SKM-1 treated with dmso at 0.1 percent for 144 hours (cell line): Measurements from ENCODE around the gene CTNNA3.

Experiments
- DNase-seq: peaks from one replicate; lab custom pipeline; 2025; ENCODE audit not compliant: unreplicated experiment; lab: John Stamatoyannopoulos, UW

Gene CTNNA3

DNA sequence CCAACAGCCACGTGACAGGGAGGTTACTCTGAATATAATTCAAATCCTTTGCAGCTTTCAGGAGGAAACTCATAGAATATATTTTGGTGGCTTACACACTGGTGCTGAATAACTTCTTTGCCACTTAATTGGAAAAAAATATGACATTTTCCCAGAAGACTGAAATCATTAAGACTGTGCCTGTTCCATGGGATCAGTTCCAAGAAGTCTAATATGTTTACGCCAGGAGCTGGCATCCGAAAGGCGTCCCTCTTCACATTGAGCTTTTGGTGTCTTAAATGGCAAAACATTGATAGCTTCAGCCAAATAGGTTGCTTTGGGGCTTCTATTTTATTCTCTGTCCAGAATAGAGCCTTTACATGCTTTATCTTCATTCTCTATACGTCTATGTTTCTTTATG is 1687.8 kb downstream of the CTNNA3 start:
- no peak for DNase-seq

DNA sequence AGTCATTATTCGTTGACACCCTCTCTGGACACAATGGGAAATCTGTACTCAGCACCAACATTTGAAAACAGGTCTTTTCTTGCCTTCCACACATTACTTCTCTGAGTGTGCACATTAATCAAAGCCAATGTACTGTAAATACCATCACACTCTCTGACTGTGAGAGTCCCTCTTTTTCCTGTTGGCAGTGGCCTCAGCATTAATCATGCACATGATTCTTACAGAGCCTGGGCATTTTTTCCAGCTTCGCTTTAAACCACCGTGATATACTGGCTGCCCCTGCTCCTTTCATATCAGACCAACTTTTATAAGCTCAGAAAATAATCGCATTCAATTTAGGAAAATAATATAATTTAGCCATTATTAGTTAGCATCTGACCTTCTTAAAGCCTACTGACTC is 1689.6 kb downstream of the CTNNA3 start:
- DNase-seq: no peak

DNA sequence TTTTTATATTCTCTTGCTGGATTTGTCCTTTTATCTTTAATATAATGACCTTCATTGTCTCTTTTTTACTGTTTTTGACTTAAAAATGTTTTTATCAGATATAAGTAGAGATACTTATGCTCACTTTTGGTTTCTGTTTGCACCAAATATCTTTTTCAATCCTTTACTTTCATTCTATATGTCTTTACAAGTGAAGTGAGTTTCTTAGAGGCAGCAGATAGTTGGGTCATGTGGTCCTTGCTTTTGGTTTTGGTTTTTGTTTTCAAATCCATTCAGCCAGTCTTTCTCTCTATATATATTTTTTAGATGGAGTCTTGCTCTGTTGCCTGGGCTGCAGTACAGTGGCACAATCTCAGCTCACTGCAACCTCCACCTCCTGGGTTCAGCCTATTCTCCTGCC is 1702.5 kb downstream of the CTNNA3 start:
- DNase-seq: no peak

DNA sequence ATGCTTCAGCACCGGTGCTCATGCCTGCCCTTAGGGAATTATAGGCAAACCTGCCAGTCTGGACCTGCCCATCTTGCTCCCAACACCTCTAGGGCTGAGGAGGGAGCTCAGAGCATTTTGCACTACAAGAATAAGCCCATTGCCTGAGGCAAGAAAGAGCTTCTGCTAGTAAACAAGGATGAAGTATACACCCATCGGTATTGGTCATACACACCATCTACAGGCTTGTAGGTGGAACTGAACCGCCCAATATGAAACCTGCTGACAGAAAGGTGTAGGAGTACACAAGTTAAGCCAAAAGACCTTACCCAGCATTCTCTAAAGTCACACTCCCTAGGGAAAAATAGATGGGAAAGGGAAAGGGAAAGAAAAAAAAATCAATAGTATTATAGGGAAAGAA is 1727.1 kb downstream of the CTNNA3 start:
- no peak for DNase-seq

DNA sequence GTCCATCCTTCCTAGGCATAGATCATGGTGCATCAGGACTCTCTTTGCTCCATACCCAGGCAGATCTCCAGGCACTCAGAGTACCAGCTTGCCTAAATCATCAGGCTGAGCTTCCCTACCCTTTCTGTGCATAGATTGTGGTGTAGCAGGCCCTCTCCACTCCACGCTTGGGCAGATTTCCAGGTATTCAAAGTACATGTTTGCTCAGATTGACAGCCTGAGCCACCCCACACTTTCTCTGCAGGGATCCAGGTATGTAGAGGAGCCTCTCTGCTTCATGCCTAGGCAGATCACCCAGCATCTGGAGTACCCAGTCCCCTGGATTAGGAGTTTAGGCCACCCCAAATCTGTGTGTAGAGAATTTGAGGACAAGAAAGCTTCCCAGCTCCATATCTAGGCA is 1727.6 kb downstream of the CTNNA3 start:
- no peak for DNase-seq

DNA sequence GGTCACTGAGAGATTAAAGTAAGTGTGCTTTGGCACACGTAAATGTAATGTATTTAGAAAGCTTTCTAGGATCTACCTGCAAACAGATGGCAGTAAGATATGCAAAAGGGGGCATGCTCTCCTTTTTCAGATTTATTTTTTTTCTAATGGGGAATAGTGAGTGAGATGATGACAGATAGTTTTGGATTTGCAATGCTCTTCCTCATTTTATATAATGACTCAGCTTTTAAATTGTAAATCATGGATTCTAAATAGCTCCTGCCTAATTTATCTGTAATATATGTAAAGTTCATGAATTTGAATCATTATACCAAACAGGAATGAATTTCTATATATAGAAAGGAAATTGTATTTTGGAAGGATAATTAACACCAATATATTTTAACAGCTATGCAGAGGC is 1731.8 kb downstream of the CTNNA3 start:
- no peak for DNase-seq

DNA sequence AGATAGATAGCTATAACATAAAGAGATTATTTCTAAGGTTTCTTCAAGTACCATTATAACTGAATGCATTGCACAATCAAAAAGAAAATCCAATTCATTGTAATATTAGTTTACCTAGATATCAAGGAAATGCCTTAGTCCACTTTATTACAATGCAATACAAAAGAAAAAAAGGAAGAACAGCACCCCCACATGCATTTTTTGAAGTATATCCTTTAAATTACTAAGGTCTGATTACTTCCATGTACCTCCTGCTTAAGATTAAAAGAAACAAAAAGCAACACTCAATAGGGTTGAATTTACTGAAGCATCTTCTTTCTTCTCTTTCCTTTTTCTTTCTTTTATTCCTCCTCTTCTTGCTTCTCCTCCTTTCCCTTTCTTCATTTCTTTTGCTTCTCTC is 1743.9 kb downstream of the CTNNA3 start:
- no peak for DNase-seq

DNA sequence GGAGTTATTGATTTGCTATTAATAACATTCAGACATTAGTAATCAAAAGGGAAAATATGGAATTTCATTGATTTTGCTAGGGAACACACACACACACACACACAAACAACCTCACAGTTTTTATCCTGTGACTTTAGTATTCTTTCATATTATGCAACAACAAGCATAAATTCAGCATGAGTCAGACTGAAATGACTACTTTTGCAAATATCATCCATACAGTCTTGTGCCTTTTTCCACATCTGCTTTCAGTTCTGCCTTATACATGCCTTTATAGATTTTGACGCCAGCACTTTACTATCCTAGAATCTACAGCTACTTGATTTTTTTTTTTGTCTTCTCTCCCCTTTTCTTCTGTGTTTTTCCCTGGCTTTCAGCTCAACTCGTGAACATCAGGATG is 1745.9 kb downstream of the CTNNA3 start:
- DNase-seq: no peak

DNA sequence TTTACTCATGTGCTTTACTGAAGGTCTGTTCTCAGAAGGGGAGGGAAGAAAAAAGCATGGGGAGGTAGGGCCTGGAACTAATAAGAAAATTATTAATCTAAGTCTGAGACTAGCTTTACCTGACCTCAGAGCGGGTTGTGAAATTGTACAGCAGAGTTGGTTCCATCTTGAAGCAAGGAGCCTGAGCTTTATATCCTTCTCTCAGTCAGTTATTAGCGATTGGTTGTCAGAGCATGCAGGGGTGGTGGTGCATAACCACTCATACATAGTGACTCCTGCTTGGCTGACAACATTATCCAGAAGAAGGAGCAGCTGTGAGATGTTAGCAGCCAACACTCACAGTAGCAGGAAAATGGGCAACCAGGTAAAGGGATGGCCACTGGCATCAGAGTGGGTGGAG is 1746.5 kb downstream of the CTNNA3 start:
- no peak for DNase-seq

DNA sequence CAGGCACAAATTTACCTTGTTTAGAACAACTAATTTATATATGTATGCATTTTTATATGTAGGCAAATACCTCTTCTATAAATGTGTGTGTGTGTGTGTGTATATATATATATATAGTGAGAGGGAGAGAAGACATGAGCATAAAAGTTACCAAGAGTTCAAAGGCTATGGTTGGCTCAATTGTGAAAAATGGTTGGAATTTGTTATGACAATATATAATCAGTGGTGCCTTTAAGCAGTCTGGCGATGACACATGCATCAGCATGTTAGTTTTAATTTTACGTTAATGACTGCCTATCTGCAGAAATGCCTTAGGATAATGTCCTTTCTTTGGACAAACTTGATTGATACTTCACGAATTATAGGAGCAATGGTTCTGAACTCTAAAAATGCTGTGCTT is 1750.9 kb downstream of the CTNNA3 start:
- DNase-seq: no peak

DNA sequence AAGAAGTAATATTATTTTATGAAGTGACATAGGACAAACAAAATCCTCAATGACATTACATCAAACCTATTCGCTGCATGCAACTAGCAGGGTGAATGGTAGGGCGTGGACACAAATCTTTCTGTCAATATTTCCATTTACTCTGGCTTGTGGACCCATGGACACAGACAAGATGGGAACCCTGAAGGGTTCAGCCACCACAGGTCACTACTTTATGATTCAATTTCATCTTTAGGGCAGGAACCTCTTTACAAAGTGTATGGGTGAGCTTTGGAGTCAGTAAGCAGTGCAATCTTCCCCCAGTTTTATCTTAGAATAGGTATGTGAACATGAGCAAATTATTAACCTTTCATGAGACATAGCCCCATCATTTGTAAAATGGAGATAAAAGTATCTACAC is 1752.5 kb downstream of the CTNNA3 start:
- no peak for DNase-seq

DNA sequence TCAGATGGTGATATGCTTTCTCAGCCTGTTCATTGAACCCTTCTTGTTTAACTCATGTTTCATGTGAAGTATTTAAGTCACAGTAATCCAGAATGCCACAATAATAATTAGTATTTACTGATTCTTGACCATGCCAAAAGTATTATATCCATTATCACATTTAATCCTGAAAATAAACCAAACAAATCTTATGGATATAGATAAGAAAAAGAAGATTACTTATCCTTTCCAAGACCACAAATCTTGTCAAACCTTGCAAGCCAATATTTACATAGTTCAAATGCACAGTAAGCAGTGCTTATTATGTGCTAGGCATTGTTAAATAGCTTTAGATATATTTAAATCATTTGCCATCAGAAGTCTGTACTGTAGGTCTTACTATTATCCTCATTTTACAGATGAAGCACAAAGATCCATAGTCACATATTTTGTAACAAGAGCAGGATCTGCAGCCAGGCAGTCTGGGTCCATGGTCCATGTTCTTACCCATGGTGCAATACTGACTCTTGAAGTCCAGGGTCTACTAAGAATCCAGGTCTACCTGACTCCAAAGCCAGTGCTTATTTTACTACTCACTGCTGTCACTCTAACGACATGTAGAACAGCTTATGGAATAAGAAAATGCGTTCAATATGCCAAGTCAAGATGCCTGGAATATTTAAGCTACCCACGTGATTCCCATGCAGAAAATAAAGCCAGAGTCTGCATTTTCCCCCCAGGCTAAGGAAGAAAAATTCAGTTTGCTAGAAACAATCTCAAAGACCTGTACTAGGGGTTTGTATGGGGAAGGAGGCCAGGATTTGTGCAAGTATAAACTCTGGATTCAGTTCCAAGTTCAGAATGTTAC is 1755.0 kb downstream of the CTNNA3 start:
- DNase-seq: no peak

DNA sequence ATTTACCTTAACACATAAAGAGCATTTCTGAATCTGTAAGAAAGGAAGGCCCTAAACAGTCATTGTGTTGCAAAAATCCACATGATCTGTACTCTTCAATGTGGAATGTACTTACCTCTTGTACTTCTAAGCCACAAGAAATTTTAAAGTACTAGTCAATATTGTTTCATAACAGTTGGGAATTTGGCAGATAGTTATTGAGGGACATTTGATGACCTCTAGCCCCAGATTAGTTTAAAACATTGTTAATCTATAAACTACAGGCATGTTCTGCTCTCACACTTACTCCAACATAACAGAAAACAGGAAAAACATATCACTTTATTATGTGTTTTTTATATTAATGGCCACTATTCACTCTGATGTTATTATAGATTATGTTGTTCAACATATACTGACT is 1755.9 kb downstream of the CTNNA3 start:
- no peak for DNase-seq

DNA sequence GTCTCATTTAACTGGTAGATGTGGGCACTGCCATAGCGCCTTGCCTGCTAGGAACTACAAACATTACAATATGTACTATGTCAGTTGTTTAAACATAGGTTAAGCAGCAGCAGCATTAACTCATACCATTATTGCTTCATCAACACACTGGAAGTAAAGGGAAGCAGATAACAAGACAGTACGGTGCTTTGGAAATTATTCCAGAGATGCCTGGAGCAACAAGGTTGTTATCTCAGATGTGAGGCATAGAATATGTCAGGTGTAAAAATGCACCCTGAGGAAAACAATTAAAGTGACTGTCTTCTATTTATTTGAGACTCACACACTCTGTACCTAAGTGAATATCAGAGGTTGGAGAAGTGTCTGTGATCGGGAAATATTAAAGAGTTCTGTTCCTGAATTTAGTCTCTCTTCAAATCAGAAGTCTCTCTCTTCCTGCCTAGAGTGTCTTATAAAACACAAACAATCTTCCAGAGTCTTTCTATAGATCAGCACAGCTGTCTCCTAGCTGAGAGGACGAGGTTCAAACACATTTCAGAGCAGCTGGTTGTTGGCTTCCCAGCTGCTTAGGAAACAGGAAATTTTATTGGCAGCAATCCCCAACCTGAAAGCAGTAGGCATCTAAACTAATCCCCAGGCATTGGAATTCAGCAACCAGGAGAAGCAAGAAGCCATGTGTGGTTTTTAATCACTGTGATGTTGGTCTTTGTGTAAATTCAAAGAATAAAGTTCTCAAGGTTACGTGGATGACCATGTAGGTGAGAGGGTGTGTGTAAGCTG is 1764.5 kb downstream of the CTNNA3 start:
- DNase-seq: no peak

DNA sequence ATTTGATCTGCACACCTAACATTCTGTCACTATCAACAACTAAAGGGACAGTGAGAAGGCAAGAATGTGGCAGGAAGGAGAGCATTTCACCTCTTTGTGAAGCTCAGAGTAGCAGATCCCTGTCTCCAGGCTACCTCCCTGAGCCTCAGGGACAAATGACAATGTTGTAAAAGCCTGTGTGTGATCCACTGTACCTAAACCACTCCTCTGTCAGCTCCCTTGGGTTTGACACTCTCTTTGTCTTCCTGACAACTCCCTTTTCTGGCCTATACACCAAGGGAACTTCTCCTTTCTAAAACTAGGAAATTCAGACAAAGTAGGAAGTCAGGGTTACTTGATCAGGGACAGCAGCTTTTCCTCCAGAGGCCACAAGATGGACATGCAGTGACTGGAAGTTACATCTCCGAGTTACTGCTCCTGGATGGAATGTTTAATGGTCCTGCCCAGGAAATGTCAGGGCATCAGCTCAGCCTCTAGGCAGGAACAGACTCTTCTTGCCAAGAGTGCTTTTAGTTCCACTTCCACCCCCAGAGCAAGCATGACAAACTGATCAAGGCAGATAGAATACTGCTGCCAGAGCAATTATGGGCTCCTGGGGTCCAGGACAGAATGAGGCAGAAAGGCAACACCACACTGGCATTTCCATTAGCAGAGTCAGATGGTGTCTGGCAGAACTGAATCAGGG is 1784.7 kb downstream of the CTNNA3 start:
- DNase-seq: peak; percentile 60

DNA sequence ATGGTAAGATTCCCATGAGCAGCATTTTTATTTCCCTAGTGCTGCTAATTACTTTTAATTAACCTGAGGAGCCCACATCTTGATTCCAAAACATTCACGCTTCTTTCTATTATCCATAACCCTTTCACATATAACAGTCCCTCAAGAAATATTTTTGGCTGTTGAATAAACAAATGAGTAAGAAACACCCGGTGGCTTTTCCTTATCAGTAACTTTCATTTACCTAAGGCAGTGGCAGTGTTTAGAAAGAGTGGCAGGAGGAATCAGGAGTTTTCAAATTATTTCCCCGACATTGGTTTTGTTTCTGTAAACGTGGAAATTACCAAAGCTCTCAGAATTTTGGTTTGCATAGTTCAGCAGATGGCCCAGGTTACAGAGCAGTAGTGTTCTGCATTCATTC is 1785.8 kb downstream of the CTNNA3 start:
- DNase-seq: no peak

DNA sequence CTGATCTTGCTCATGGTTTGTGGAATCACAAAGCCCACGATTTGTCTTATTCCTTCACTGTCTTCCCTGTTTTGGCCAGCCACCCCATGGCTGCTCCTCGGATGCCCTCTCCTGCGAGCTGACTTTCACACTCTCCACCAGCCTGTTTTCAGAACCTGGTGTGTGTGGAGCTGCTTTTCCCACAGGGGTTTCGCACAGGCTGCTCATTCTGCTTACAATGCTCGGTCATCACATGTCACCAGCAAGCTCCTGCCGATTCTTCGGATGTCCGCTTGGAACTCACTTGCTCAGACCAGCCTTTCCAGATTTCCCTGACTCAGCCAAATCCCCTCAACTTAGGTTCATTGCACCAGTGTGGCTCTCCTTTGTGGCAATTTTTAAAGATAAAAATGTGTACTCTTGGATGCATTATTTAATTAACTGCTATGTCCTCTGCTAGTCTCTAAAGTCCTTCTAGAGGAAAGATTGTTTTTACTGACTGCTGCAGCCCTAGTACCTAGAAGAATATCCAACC is 1788.7 kb downstream of the CTNNA3 start:
- DNase-seq: no peak

DNA sequence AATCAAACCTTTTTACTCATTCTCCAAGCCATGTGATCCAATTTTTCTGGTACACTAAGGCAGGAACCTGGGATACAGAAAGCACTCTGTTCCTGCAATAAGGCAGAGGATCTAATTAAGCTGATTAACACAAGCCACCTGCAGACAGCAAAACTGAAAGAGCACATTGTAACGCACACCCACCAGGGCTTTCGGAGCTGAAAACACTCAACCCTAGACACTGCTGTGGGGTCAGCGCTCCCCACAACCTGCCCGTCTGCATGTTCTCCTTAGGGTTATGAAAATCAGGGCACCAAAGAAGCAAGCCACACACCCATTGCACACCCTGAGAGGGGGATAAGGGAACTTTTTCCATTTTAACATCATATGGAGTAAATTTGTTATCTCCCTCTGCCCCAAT is 1792.4 kb downstream of the CTNNA3 start:
- no peak for DNase-seq

DNA sequence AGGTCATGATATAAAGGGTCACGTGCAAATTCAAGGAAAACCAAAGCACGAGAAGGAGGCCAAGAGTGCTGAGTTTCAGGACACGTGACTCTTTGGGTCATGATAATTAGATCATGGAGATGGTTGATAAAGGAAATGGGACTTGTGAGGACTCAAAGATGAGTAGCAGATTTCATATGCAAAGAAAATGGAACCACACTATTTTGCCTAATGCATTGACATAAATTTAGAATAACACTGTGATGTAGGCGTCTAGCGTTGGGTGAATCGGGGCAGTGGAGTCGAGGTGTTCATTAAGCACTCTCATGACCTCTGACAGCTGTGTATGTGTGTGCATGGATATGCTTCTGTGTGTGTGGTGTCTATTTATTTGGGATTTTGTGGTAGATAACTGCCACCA is 1795.7 kb downstream of the CTNNA3 start:
- no peak for DNase-seq

DNA sequence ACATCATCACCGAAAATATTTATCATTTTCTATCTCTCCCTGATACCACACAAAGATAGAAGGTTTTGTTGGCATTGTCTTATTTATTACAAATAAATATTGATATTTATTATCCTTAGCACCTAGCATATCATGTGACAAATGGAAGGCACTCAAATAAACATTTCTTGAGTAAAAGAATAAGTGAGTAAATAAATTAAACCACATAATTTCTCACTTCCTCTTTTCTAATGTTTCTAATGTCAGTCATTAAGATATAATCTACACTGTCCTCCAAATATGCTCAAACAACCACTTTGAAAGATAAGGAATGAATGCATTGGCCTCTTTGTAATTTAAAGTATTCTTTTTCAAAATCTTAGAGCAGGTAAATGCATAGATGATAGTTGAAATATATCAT is 1797.9 kb downstream of the CTNNA3 start:
- DNase-seq: no peak

DNA sequence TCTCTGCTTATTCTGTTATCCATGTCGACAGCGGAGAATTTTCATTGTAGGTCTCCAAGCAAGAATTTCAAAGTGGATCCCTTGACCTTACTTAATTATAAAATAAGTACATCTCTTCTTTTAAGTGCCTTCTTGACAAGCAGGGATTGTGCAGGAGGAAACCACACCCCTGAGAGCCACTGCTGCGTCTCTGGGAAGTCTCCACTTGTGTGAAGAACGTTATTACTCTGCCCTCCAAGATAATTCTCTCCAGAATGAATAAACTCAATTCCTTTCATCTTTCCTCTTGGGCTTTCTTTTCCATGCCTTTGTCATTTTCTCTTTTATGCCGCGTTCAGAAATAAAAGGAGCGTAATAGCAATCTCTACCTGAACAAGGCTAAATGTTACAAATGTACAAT is 1801.0 kb downstream of the CTNNA3 start:
- DNase-seq: no peak

DNA sequence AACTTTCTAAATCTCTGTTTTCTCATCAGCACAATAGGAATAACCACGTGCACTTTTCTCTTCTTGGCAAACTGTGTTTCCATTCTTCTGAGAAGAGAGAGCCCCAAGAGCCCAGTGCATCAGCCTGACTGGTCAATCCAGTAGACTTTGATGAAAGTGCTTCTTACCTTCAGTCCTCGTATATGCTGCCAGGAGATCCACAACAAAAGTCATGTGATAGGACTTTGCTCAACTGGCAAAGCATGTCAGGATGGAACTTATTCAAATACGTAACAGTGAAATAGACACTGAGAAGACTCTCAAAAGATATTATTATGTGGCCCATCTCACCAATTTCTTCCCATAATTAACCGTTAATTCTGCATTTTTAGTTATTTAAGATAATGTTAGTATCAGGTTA is 1801.6 kb downstream of the CTNNA3 start:
- DNase-seq: no peak
